Measurements from ENCODE around the gene TAS2R3.
"Not testable (repeated sequence)": the region's sequence is repeated elsewhere in the genome, so short reads cannot be mapped to it uniquely, and the experiment has no call there.

Gene TAS2R3

DNA sequence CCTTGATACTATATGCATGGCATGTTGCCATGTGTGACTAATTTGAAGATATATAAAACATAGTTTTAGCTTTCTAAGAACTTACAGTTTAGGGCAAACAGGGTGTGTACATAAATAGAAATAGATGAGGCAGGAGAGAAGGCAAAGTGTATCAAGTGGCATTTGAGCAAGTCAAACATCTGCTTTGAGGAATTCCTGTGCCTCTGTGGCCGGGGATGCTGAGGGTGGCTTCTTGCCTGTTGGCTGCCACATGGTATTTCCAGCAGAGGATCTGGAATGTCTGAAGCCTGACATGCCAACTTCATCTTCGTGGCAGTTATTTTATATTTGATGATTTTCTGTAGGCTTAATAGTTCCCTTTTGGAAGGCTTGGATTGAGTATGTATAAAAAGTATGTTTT, 19.8 kb upstream of the TAS2R3 start:
- ATAC-seq (no peak), DNase-seq (no peak)
- H3K9me3 Mint-ChIP-seq = no peaks in the 10 kb centered on the region
- H3K4me1 Mint-ChIP-seq = peaks cover 37% of the 10 kb centered on the region
- H3K36me3 Mint-ChIP-seq (ENCODE audit: low read depth) = peaks cover 75% of the 10 kb centered on the region
- no peak overlapping the region for H3K27ac Mint-ChIP-seq
- H3K27me3 Mint-ChIP-seq = no peaks in the 10 kb centered on the region
- no peak overlapping the region for H3K4me3 Mint-ChIP-seq

DNA sequence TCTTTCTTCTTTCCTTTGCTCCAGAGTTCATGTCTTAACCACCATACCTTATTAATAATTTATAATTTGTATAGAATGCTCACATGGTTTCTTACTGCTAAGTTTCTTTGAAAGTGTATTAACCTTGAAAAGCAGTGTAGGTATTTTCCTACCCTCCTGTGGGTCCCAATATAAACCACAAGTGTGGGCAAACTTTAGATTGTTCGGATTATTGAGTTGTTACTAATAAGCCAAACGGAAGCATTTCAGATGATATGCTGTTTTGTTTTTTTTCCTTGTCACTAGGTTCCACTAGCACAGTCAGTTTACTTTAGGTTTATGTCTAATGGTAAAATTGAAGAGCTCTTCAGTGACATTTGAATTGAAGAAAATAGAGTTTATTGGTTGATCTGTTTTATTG, 15.5 kb upstream of the TAS2R3 start:
- no peak overlapping the region for H3K4me3 Mint-ChIP-seq
- DNase-seq (no peak), ATAC-seq (no peak)
- peaks cover 26% of the 10 kb centered on the region for H3K9me3 Mint-ChIP-seq
- H3K27me3 Mint-ChIP-seq = no peaks in the 10 kb centered on the region
- H3K36me3 Mint-ChIP-seq (ENCODE audit: low read depth) = peaks cover 79% of the 10 kb centered on the region
- H3K27ac Mint-ChIP-seq = no peak overlapping the region
- peaks cover 4% of the 10 kb centered on the region for H3K4me1 Mint-ChIP-seq

DNA sequence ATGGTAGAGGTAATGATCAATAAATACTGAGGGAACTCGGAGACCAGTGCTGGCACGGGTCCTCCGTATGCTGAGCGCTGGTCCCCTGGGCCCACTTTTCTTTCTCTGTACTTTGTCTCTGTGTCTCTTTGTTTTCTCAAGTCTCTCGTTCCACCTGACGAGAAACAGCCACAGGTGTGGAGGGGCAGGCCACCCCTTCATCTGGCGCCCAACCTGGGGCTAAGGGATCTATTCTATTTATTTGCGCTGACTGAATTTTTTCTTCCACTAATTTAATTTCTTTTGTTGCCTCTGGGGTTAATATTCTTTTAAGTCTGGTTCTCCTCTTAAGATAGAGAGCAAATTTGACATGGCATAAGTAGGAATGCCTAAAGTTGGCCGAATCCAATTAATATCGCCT, 12.0 kb upstream of the TAS2R3 start:
- Mint-ChIP-seq H3K36me3 (ENCODE audit: low read depth) (peaks cover 81% of the 10 kb centered on the region), H3K9me3 (peaks cover 26% of the 10 kb centered on the region)
- H3K27ac Mint-ChIP-seq, H3K4me1 Mint-ChIP-seq, H3K4me3 Mint-ChIP-seq, H3K27me3 Mint-ChIP-seq, ATAC-seq: not testable (repeated sequence)
- DNase-seq = peak; percentile 15

DNA sequence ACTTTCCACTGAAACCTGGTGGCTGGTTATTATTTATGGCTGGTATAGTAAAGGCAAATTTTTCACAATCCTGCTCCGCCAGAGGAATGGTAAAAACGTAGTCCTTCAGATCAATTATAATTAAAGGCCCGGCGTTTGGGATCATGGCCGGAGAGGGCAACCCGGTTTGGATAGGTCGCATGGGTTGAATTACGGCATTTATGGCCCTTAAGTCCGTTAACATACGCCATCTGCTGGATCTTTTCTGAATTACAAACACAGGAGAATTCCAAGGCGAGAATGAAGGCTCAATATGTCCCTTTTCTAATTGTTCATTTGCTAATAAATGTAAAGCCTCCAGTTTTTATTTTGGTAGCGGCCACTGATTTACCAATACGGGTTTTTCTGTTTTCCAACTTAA, 11.3 kb upstream of the TAS2R3 start:
- no peak for ATAC-seq
- Mint-ChIP-seq H3K27ac (no peak overlapping the region), H3K27me3 (no peaks in the 10 kb centered on the region), H3K36me3 (ENCODE audit: low read depth) (peaks cover 85% of the 10 kb centered on the region), H3K4me1 (no peaks in the 10 kb centered on the region), H3K4me3 (no peak overlapping the region), H3K9me3 (peaks cover 26% of the 10 kb centered on the region)
- no peak for DNase-seq

DNA sequence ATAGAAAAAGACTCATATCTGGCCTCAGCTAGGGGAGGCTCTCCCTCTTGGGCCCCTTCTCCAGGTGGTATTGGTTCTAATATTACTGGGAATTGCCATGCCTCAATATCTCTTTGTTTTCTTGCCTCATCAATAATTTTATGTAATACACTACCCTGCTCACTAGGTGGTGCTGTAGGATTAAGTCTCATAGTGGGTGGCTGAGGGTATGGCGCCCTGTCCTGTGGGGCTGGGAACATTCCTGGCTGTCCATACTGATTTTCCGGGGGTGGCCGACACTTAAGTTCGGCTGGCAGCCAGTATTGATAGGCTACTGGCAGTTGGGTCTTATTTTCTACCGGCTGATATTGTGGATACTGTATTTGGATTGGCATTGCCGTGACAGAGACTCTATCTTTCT, 9.0 kb upstream of the TAS2R3 start:
- no peak overlapping the region for H3K27ac Mint-ChIP-seq
- peaks cover 25% of the 10 kb centered on the region for H3K9me3 Mint-ChIP-seq
- H3K36me3 Mint-ChIP-seq (ENCODE audit: low read depth) = peaks cover 83% of the 10 kb centered on the region
- H3K4me1 Mint-ChIP-seq = no peaks in the 10 kb centered on the region
- DNase-seq = no peak
- H3K27me3 Mint-ChIP-seq = no peaks in the 10 kb centered on the region
- no peak overlapping the region for H3K4me3 Mint-ChIP-seq
- no peak for ATAC-seq

DNA sequence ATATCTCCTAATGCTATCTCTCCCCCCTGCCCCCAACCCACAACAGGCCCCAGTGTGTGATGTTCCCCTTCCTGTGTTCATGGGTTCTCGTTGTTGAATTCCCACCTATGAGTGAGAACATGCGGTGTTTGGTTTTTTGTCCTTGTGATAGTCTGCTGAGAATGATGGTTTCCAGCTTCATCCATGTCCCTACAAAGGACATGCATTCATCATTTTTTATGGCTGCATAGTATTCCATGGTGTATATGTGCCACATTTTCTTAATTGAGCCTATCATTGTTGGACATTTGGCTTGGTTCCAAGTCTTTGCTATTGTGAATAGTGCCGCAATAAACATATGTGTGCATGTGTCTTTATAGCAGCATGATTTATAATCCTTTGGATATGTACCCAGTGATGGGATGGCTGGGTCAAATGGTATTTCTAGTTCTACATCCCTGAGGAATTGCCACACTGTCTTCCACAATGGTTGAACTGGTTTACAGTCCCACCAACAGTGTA, 6.2 kb downstream of the TAS2R3 start:
- not testable (repeated sequence) for DNase-seq, H3K4me1 Mint-ChIP-seq
- peaks cover 50% of the 10 kb centered on the region for H3K36me3 Mint-ChIP-seq (ENCODE audit: low read depth)

DNA sequence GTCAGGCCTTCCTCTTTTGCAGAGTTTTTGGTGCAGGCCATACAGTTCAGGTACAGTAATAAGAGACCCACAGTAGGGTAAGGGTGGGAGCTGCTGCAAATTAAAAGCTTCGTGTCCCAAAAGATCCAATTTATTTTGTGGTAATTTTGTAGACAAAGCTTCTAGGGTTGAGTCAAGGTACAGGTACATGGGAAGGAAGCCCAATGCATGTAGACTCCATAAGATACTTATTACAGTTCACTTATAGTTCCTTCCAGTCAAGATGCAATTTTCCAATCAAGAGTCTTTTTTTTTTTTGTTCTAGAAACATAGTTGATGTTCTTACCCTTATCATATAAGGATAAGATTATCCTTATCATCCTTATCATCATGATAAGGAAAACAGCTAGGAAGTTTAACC, 12.5 kb downstream of the TAS2R3 start, which contains the start of gene TAS2R4:
Gene TAS2R4, plus strand, starts transcription at position 301 of the 400 bp plus-strand sequence. CDS start 1,815 bp downstream, outside the sequence.
- Mint-ChIP-seq H3K4me3 (no peak within 1 kb of the TSS), H3K27me3 (no peaks in the 10 kb centered on the region), H3K9me3 (no peaks in the 10 kb centered on the region), H3K36me3 (ENCODE audit: low read depth) (peaks cover 44% of the 10 kb centered on the region), H3K27ac (no peak within 1 kb of the TSS), H3K4me1 (no peaks in the 10 kb centered on the region)
- DNase-seq = no peak
- ATAC-seq = no peak

More for the DNA sequence above, 6.2 kb downstream of the TAS2R3 start:
- not testable (repeated sequence) for H3K9me3 Mint-ChIP-seq, H3K27me3 Mint-ChIP-seq, H3K4me3 Mint-ChIP-seq, ATAC-seq, H3K27ac Mint-ChIP-seq

DNA sequence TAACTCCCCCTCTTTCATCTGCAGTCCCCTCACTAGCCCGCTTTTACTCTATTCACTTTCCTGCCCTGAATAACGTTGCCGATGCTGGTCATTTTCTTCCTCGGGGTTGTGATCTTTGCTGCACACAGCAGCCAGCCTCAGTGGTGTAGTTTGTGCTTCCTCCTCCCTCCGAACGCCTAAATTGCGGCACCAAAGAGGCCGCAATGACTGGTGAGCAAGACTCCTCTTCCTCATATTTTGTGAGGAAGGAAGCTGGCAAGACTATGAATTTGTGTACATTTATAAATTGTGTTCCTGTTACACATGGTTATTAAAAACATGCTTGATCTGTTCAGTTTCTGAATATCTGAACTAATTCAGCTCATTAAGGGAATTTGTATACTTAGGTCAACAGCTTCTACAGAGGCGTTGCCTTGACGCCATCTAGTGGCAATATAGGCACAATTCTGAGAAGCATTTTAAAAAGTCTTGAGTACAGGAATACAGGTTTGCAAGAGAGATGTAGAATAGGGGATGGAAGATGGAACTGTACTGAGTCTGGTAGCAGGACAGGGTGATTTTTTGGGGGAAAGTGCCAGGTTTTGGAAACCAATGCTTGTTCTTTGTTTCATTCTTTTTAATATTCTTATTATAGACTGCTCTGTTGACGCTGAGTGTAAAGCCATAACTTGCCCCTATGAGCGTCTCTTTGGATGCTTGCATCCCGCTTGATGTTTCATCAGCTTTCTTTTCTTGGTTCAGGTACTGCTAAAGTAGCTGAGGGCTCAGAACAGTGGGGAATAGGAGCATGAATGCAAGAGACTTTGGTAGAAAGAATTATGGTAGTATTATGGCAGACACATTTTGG, 22.0 kb downstream of the TAS2R3 start:
- peak; percentile 7 for DNase-seq
- Mint-ChIP-seq H3K9me3 (no peaks in the 10 kb centered on the region), H3K36me3 (ENCODE audit: low read depth) (no peaks in the 10 kb centered on the region), H3K27me3 (no peaks in the 10 kb centered on the region), H3K27ac (no peak overlapping the region), H3K4me1 (no peaks in the 10 kb centered on the region), H3K4me3 (no peak overlapping the region)
- ATAC-seq = no peak

DNA sequence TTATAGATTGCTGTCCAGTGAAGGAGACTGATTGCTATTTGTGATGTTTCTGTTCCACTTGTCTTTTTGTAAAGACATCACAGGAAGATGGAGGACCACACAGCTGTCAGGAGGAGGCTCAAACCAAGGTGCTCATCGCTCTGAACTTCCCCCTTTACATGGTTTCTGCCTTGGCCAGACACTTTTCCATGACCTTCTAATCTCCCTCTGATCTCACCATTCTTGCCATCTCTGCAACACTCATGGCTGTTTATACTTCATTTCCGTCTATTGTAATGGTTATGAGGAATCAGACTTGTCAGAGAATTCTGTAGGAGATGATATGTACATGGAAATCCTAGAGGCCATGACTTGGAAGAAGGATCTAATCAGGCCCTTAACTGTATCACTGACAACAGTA, 24.4 kb downstream of the TAS2R3 start:
- no peak for ATAC-seq
- no peak for DNase-seq
- H3K27ac Mint-ChIP-seq = no peak overlapping the region
- H3K9me3 Mint-ChIP-seq = no peaks in the 10 kb centered on the region
- H3K27me3 Mint-ChIP-seq = no peaks in the 10 kb centered on the region
- H3K4me3 Mint-ChIP-seq = no peak overlapping the region
- H3K4me1 Mint-ChIP-seq = no peaks in the 10 kb centered on the region
- peaks cover 3% of the 10 kb centered on the region for H3K36me3 Mint-ChIP-seq (ENCODE audit: low read depth)

DNA sequence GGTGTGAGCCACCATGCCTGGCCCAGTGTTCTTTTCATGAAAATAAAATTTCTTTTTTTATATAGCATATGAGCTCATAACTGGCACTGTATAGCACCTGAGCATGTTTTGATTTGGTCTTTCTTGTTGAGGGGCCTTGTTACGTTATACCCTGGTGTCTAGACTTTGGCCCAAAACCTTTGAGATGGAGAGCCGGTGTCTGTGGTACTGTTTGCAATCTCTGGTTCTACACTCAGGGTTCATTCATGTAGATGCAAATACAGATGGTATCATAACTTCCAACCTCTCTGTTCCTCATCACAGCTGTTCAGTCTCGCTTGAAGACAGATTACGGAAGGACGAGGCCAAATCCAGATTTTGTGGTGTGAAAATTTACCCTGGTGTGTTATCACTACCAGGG, 26.0 kb downstream of the TAS2R3 start, which contains the start of gene TAS2R5:
Gene TAS2R5, plus strand, starts transcription at position 301 of the 400 bp plus-strand sequence. CDS start 145 bp downstream, outside the sequence.
- Mint-ChIP-seq H3K36me3 (ENCODE audit: low read depth) (peaks cover 10% of the 10 kb centered on the region), H3K4me1 (no peaks in the 10 kb centered on the region), H3K9me3 (no peaks in the 10 kb centered on the region), H3K4me3 (no peak within 1 kb of the TSS), H3K27ac (no peak within 1 kb of the TSS), H3K27me3 (no peaks in the 10 kb centered on the region)
- no peak for DNase-seq
- no peak for ATAC-seq

DNA sequence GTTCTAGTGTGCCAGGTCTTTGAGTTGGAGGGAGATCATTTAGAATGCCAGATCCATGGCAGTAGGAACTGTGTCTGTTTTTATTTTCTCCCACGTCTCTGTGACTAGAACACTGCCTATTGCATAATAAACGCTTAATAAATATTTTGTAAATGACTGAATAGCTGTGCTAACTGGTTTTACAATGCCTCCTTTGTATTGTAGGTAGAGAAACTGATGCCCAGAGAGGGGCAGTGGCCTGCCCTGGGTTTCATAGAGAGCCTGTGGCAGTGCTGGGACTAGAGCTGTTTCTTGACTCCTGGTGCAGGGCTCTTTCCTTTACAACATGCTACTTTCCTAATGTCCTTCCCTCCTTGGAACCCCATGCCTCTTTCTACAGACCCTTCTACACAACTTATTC, 28.6 kb downstream of the TAS2R3 start:
- Mint-ChIP-seq H3K4me3 (no peak overlapping the region), H3K9me3 (no peaks in the 10 kb centered on the region), H3K27me3 (no peaks in the 10 kb centered on the region), H3K36me3 (ENCODE audit: low read depth) (peaks cover 13% of the 10 kb centered on the region), H3K27ac (no peak overlapping the region), H3K4me1 (no peaks in the 10 kb centered on the region)
- ATAC-seq (no peak), DNase-seq (no peak)
